Measurements from ENCODE around the gene WDR70. TPM values are rescaled to one million over a fixed set of nuclear protein-coding genes. Genes with fewer than 3 reads are reported as not detected.

Gene WDR70
- total and polyA plus RNA-seq, 2 of the 8 experiments (the other 6 are each of a cell fraction or from before 2014, with no cell fraction given) = 10.6 to 37.4 TPM

DNA sequence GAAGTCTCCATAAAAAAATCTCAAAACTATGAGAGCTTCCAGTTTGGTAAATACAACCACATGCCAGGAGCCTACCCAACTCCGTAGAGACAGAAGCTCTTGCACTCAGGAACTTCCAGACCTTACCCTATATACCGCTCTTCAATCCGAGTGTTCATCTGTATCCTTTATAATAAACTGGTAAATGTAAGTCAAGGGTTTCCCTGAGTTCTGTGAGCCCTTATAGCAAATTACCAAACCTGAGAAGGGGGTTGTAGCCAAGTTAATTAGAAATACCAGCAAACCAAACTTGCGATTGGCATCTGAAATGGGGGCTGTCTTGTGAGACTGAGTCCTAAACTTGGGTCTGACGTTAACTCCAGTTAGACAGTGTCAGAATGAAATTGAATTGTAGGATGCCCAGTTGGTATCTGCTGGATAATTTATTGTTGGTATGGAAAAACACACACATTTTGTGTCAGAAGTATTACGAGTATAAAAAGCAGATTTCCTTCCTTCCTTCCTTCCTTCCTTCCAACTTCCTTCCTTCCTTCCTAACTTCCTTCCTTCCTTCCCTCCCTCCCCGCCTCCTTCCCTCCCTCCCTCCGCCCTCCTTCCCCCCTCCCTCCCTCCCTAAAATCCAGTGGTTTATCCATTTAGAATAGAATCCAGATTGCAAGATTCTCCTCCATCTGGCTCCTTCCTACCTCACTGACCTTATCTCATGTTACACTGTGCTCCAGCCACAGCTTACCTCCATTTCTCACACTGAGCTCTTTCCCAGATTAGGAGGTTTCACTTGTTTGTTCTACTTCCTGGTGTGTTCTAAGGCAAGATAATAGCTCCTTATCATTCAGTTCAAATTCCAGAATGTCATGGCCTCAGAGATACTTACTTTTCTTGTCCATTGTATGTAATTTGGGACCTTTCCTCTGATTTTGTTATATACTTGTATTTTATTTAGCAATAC is 196.7 kb downstream of the WDR70 start (continued):
- TF ChIP-seq FOSL1 (IDR thresholded peaks at IDR 0.05; ENCODE audit: insufficient read depth, low read depth, low read length) (no peak), NANOG (IDR thresholded peaks at IDR 0.05; ENCODE audit: insufficient read depth, low read depth, low read length, poor library complexity, severe bottlenecking) (no peak), HDAC6 (IDR thresholded peaks at IDR 0.05; ENCODE audit: low read depth, low read length) (no peak), JUND (IDR thresholded peaks at IDR 0.05; ENCODE audit: low read length) (no peak)
